HCT116 (cell line): ENCODE data around the gene FAM151B. TPM values are rescaled to one million over a fixed set of nuclear protein-coding genes. Genes with fewer than 3 reads are reported as not detected.
A peak's percentile ranks its signal among the peaks of the same experiment; 100 is the strongest.

Source experiments
- ATAC-seq: fragments of 200-7000 bp; cut with Tn5 transposase; 2 replicates; pipeline ENCODE4 v1.9.1; 2020; ENCODE audit warnings: mild to moderate bottlenecking, moderate library complexity
- BruUV-seq: library from RNA; stranded (reverse); fragments of 400-500 nt; replicated peaks from 2 replicates; lab custom pipeline; 2021; lab: Mats Ljungman, UMichigan
- CTCF ChIA-PET: fragments of 300-600 bp; sonication (Branson Sonifier 250); formaldehyde crosslinking; loops from one replicate; lab custom pipeline; 2021; ENCODE audit warnings: antibody characterized with exemption; lab: Charles Lee
- POLR2A ChIA-PET: fragments of 300-600, 350-600 bp; sonication (Branson Sonifier 250); formaldehyde crosslinking; loops from one replicate; lab custom pipeline; 2021; ENCODE audit warnings: antibody characterized with exemption; lab: Charles Lee
- RAD21 ChIA-PET, 2 experiments: fragments of 300-600 bp; sonication (Branson Sonifier 250); formaldehyde crosslinking; loops; one replicate each; lab custom pipeline; 2023; ENCODE audit warnings: low total read pairs in 2 of 2; ENCODE audit not compliant: uncharacterized antibody in 2 of 2, unreplicated experiment in 2 of 2, low non-redundant PET in 1 of 2; lab: Charles Lee
- DNase-seq: peaks from one replicate; pipeline ENCODE4 v3.0.0-alpha.2; 2010; ENCODE audit warnings: low read depth, low spot score
- H2AFZ ChIP-seq: fragments of 200-600 bp; shearing (Covaris generic), sonication (generic); 2 replicates; pipeline ENCODE4 v1.6.1; 2017; ENCODE audit warnings: low read depth, mixed run types, mixed read lengths, antibody characterized with exemption, low read length; ENCODE audit not compliant: poor library complexity, severe bottlenecking
- H3K27ac ChIP-seq: 2 replicates; pipeline ENCODE4 v1.5.1; 2012; ENCODE audit warnings: low read depth, low read length
- H3K27me3 ChIP-seq: fragments of 200-600 bp; sonication (generic); 2 replicates; pipeline ENCODE4 v1.6.1; 2016; ENCODE audit warnings: mixed run types, low read length, mixed read lengths; ENCODE audit not compliant: insufficient read depth
- H3K36me3 ChIP-seq, 2 experiments: fragments of 200-500 bp in 1 of 2; fragments of 200-600 bp in 1 of 2; sonication (Bioruptor generic) in 1 of 2; sonication (generic) in 1 of 2; 2 replicates each; pipeline versions ENCODE4 v1.5.1 to v1.6.1; 2014 to 2016; ENCODE audit warnings: low read length in 2 of 2, inconsistent platforms in 1 of 2, mixed read lengths in 1 of 2, mixed run types in 1 of 2; ENCODE audit not compliant: insufficient read depth in 2 of 2, control insufficient read depth in 1 of 2
- H3K4me1 ChIP-seq, 2 experiments: fragments of 200-600 bp in 1 of 2; sonication (generic) in 1 of 2; 2 replicates each; pipeline versions ENCODE4 v1.5.1 to v1.6.1; 2012 to 2017; ENCODE audit warnings: low read length in 2 of 2, inconsistent platforms in 1 of 2, mild to moderate bottlenecking in 1 of 2, mixed read lengths in 1 of 2, mixed run types in 1 of 2, moderate library complexity in 1 of 2; ENCODE audit not compliant: insufficient read depth in 2 of 2, control insufficient read depth in 1 of 2
- H3K4me2 ChIP-seq: fragments of 200-600 bp; sonication (generic); 2 replicates; pipeline ENCODE4 v1.6.1; 2017; ENCODE audit warnings: mixed run types, low read length, mixed read lengths
- H3K4me3 ChIP-seq, 2 experiments: fragments of 200-600 bp in 1 of 2; sonication (generic) in 1 of 2; replicated peaks in 1 of 2; 2 replicates each; pipeline ENCODE4 v1.5.1; 2011 to 2016; ENCODE audit warnings: low read length in 2 of 2, control low read depth in 1 of 2, low read depth in 1 of 2, mild to moderate bottlenecking in 1 of 2, mixed read lengths in 1 of 2, mixed run types in 1 of 2
- H3K79me2 ChIP-seq: fragments of 200-600 bp; sonication (generic); 2 replicates; pipeline ENCODE4 v1.6.1; 2017; ENCODE audit warnings: mild to moderate bottlenecking, mixed run types, low read length, moderate library complexity, mixed read lengths; ENCODE audit not compliant: insufficient read depth
- H3K9ac ChIP-seq: fragments of 200-600 bp; sonication (generic); 2 replicates; pipeline ENCODE4 v1.6.1; 2016; ENCODE audit warnings: low read length, mixed read lengths
- H3K9me2 ChIP-seq: fragments of 200-600 bp; sonication (generic), shearing (Covaris generic); 2 replicates; pipeline ENCODE4 v1.6.1; 2017; ENCODE audit warnings: mixed run types, mild to moderate bottlenecking, moderate library complexity; ENCODE audit not compliant: insufficient read depth
- H3K9me3 ChIP-seq, 2 experiments: fragments of 200-500 bp in 1 of 2; fragments of 200-600 bp in 1 of 2; sonication (Bioruptor generic) in 1 of 2; sonication (generic) in 1 of 2; 2 replicates each; pipeline ENCODE4 v1.6.1; 2014 to 2017; ENCODE audit warnings: low read length in 2 of 2, mixed read lengths in 2 of 2, inconsistent platforms in 1 of 2, low read depth in 1 of 2, mild to moderate bottlenecking in 1 of 2, mixed run types in 1 of 2, moderate library complexity in 1 of 2; ENCODE audit not compliant: control insufficient read depth in 1 of 2, insufficient read depth in 1 of 2
- H4K20me1 ChIP-seq: fragments of 200-600 bp; sonication (generic), shearing (Covaris generic); 2 replicates; pipeline ENCODE4 v1.6.1; 2017; ENCODE audit warnings: mixed run types, mild to moderate bottlenecking, moderate library complexity; ENCODE audit not compliant: insufficient read depth
- ATF3 ChIP-seq: IDR thresholded peaks from 2 replicates; pipeline ENCODE4 v1.6.1; 2012
- CBX3 ChIP-seq: IDR thresholded peaks from 2 replicates; pipeline ENCODE4 v1.6.1; 2012; ENCODE audit warnings: low read depth
- EZH2phosphoT487 ChIP-seq: fragments of 200-600 bp; IDR thresholded peaks from 2 replicates; pipeline ENCODE4 v1.6.1; 2018; ENCODE audit warnings: antibody characterized with exemption, borderline replicate concordance
- FOSL1 ChIP-seq: IDR thresholded peaks from 2 replicates; pipeline ENCODE4 v1.6.1; 2012; ENCODE audit warnings: low read depth
- RAD21 ChIP-seq: IDR thresholded peaks from 2 replicates; pipeline ENCODE4 v1.6.1; 2012; ENCODE audit warnings: low read depth, mild to moderate bottlenecking
- ZNF274 ChIP-seq: fragments of 200-500 bp; sonication (Bioruptor generic); IDR thresholded peaks from 2 replicates; pipeline ENCODE4 v1.6.1; 2014; ENCODE audit warnings: mild to moderate bottlenecking, low read depth, low read length, inconsistent platforms
- intact Hi-C: fragments of 100-400 bp; cut with micrococcal nuclease; formaldehyde crosslinking; loops from 2 replicates; pipeline ENCODE4 v1.10.0; 2022
- total RNA-seq: library from RNA; stranded (reverse); gene quantifications from one replicate; pipeline ENCODE4 v1.2.1, GENCODE V29; 2021; ENCODE audit not compliant: unreplicated experiment
- TF ChIP-seq, protein P1 (sequence below), 3 experiments: fragments of 200-600 bp in 1 of 3; sonication (generic) in 1 of 3; IDR thresholded peaks in 2 of 3; conservative IDR thresholded peaks in 1 of 3; 2 replicates each; pipeline ENCODE4 v1.5.1; 2012 to 2017; ENCODE audit warnings: low read depth in 2 of 3, low read length in 2 of 3, antibody characterized with exemption in 1 of 3, borderline replicate concordance in 1 of 3, control low read depth in 1 of 3, mild to moderate bottlenecking in 1 of 3, mixed read lengths in 1 of 3, mixed run types in 1 of 3, moderate library complexity in 1 of 3; ENCODE audit not compliant: insufficient read depth in 1 of 3

The FAM151B gene
- total RNA-seq, 1 experiment from 2014 or later: 1.2 TPM

DNA sequence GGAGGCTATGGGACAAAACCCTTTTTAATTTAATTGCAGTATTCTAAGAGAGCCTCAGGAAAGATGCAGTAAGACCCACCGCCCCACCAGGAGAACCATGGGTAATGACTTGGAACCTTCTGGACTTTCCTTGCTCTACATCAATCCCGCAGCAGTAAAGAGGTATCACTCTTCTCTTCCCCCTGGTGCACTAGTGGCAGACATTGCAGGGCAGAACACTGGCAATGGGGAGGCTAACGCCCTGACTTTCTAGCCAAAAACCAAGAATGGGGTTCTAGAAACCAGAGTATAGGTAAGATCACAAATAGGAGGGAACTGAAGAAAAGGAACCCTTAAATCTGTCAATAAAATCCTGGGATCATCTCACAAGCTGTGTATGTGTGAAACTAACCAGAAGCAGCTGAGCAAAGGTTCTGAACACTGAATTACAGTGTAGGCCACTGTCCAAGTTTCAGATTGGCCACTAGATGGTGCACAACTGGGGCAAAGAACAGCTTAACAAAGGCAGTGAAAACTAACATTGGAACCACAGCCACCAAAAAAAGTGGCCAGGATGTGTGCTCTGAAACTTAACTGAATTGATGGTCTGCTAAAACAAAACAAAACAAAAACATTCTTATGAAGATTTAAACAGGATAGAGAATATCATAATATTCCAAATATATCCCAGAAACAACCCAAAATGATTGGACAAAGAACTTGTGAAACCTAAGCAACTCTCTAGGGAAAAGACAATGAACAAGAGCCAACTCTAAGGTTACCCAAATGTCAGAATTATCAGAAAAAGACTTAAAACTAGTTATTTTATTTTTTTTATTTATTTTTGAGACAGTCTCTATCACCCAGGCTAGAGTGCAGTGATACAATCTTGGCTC lies 6.6 kb upstream of the FAM151B start:
- H3K4me2 ChIP-seq: no peak overlapping the region
- DNase-seq (peak; percentile 38), ATAC-seq (peak; percentile 94)
- peaks cover 0 to 4% of the 10 kb centered on the region in 2 experiments; a peak in 1 of 4 replicates for H3K36me3 ChIP-seq
- H3K4me1 ChIP-seq: no peaks in the 10 kb centered on the region
- no peak overlapping the region for H3K9ac ChIP-seq
- no peak overlapping the region for H3K4me3 ChIP-seq
- no peaks in the 10 kb centered on the region for H4K20me1 ChIP-seq
- RAD21 ChIA-PET: interaction anchor here in 1 of 2 experiments (1.0 to 1.5 kb wide), 2 partner anchors 175 to 191 kb away, joined by 3 to 4 read pairs; no protein-coding TSS in a partner anchor
- BruUV-seq: no TSS peak
- CTCF ChIA-PET: interaction anchor here (0.8 to 2.6 kb wide), 9 partner anchors 15 to 191 kb away, joined by 3 to 19 read pairs (median 3); partner anchors contain the start of gene ZFYVE16
- peaks cover 0 to 4% of the 10 kb centered on the region in 2 experiments; a peak in 1 of 4 replicates for H3K9me3 ChIP-seq
- no peaks in the 10 kb centered on the region for H3K27me3 ChIP-seq
- no peak overlapping the region for H2AFZ ChIP-seq
- no peak overlapping the region for H3K27ac ChIP-seq
- H3K9me2 ChIP-seq: no peaks in the 10 kb centered on the region
- TF ChIP-seq, protein P1, sequence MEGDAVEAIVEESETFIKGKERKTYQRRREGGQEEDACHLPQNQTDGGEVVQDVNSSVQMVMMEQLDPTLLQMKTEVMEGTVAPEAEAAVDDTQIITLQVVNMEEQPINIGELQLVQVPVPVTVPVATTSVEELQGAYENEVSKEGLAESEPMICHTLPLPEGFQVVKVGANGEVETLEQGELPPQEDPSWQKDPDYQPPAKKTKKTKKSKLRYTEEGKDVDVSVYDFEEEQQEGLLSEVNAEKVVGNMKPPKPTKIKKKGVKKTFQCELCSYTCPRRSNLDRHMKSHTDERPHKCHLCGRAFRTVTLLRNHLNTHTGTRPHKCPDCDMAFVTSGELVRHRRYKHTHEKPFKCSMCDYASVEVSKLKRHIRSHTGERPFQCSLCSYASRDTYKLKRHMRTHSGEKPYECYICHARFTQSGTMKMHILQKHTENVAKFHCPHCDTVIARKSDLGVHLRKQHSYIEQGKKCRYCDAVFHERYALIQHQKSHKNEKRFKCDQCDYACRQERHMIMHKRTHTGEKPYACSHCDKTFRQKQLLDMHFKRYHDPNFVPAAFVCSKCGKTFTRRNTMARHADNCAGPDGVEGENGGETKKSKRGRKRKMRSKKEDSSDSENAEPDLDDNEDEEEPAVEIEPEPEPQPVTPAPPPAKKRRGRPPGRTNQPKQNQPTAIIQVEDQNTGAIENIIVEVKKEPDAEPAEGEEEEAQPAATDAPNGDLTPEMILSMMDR (IDR thresholded peaks at IDR 0.05 in 2 of 3, conservative IDR thresholded peaks at IDR 0.05 in 1 of 3; ENCODE audit: borderline replicate concordance in 1 of 3, insufficient read depth in 1 of 3, low read depth in 2 of 3, low read length in 2 of 3): peak; percentile 63 to 92 (median 92)
- TF ChIP-seq ZNF274: no peak
- TF ChIP-seq RAD21: peak; percentile 61
- TF ChIP-seq CBX3: peak; percentile 67
- TF ChIP-seq FOSL1: no peak
- TF ChIP-seq EZH2phosphoT487: no peak
- no peak for TF ChIP-seq ATF3
- POLR2A ChIA-PET: interaction anchor here (0.6 kb wide), 1 partner anchor 31 kb away, joined by 3 read pairs; no protein-coding TSS in a partner anchor
- no peaks in the 10 kb centered on the region for H3K79me2 ChIP-seq
- intact Hi-C loops: loop anchor here (1.0 kb wide), 1 partner anchor 191 kb away; no protein-coding TSS in a partner anchor
